HK-2 (cell line): Measurements from ENCODE around the gene KLHL29.

Source experiments
- DNase-seq: peaks from one replicate; pipeline ENCODE4 v3.0.0-alpha.2; 2018; ENCODE audit not compliant: unreplicated experiment

KLHL29 gene

DNA sequence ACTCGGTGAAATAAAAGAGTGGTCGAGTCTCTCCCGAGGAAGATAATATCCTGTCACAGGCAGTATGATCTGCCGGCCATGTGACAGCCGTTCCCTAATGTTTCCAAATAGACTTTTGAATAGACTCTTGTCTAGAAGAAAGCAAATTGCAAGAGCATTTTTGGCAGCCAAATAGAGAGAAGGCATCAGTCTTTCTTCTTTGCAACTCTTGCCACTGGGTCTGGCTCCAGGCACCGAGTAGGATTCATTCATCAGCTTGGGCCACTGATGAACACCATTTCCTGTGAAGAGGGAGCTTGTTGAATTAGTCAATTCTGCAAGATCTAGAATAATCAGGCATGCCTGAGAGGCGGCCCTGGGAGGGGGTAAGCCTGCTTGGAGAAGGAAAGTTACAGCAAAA, 165.6 kb downstream of the KLHL29 start:
- DNase-seq, result no peak

DNA sequence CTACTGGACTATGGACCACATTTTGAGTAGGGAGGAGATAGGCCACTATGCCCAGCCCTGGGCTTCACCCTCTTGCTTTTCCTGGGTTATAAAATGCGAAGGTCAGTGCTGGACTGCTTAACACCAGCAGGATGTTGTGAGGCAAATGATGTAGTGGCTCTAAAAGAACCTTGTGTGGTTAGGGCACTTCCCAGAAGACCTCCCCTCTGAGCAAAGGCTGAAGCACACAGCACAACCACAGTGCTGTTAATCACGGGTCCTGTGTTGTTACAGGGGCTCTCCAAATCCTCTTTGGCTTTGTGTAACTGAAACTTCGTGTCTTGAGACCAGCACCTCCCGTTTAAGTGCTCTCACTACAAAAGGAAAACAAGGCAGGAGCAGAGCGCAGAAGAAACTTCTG, 166.9 kb downstream of the KLHL29 start:
- DNase-seq, result no peak

DNA sequence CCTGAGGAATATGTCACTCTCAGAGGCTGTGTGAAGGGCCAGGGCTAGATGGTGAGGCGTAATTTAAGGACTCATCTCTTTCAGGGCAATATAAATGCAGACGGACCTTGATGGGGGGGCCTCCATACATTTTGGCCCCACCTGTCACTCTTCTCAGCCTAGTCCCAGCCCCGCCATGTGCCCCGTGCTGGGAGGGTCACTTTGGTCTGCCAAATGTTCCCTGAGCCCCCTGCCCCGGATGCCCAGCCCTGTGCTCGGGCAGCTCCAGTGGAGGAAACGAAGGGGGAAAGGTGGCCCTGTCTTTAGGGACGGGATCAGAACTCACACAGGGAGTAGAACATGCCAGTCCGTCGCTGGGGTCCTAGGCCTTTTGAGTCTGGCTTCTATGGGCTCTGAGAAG, 168.6 kb downstream of the KLHL29 start:
- DNase-seq, result no peak

DNA sequence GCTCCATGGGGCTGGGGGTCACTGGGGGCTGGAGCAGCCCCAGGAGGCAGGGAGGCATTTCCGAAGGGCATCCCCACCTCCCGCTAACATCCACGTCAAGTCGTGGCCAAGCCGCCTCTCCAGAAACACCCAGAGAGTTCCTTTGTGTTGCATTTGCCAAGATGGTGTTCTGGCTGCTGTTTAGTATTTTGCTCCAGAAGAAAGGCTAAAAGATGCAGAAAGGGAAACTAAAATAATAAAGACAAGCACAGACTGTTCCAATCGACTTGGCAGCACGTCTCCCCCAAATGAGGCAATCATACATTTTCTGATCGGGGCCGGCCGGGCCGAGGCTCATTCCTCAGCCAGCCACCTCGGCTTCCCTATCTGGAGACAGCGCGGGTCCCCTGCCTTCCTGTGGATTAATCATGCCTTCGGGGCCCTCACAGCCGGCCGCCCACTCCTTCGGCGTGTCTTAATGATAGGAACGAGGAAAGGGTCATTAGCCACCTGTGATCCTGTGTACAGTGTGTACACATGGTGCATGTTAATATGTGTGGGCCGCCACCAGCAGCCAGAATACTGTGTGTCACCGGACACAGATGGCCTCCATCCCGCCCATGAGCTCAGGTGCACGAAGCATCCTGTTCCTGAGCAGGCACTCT, 169.2 kb downstream of the KLHL29 start:
- DNase-seq, result no peak

DNA sequence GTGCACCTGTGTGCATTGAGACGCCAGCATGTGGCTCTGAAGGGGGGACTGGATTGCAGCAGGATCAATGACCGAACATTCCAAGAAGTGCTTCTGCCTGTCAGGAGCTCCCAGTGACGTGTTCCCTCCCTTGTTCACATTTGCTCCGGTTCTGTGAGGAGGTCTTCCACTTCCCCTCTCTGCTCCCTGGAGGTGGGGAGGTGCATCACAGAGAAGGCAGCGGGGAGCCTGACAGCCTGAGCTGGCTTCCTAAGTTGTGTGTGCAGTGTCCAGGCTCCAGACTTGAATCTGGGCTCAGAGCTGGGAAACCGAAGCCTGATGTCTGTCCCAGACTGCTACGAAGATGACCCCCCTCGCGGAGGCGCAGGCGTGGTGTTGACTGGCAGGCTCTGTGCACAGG, 171.0 kb downstream of the KLHL29 start:
- no peak for DNase-seq

DNA sequence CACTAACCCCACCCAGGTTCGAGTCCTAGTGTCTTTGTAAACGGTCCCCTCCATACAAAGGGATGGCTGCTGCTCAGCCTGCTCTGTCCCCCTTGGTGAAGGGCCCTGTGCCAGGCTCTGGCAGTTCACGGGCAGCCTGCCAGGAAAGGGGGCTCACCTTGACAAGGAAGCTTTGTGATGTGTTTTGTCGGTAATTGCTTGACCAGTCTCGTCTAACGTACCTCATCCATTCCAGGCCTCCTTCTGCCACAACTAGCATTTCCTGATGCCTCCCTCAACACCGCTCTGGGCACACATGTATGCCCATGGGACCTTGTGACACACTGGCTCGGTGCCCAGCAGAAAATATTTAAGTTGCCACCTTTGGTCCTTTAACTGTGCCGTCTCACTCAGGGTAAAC, 171.9 kb downstream of the KLHL29 start:
- no peak for DNase-seq

DNA sequence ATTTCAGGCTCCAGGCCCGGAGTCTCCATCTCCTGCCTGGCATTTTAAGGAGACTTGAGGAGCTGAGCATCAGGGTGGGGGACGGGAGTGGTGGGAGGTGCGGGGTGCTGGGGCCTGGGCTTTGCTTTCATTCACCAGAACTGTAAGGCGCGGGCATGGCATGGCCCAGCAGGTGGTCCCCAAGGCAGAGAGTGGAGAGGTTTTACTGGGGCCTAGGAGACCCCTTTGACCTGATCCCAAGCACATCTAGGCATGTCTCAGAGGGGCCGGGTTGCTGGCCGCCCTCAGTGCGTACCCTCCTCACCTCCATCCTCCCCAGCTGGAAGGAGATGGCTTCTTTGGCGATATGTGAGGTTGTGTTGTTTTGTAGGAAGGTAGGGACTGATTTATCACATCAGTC, 172.5 kb downstream of the KLHL29 start:
- no peak for DNase-seq

DNA sequence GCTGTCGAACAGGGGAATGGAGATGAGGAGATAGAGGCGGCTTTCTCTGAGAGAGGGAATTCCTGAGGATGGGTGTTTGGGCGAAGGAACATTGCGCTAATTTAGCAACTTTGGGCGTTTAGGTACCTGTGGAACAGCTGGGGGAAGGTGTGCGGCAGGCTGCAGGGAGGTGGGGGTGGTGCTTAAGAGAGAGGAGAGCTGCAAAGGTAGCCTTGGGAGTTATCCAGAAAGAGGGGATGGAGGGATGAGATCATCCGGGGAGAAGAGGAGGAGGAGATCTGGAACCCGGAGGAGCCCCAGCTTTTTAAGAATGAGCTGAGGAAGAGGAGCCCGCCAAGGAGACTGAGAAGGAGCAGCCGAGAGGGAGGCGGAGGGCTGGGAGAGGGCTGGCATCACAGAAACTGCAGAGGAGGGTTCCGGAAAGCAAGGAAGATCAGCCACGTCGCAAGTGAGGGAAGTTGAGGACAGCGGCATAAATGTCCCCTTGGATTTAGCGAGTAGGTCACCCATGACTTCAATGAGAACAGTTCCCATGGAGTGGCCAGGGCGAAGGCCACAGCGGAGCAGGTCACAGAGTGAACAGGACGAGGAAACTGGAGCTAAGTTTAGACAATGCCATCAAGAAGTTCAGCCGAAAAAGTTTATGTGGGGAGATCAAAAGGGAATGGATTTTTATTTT, 174.7 kb downstream of the KLHL29 start:
- DNase-seq, result no peak

DNA sequence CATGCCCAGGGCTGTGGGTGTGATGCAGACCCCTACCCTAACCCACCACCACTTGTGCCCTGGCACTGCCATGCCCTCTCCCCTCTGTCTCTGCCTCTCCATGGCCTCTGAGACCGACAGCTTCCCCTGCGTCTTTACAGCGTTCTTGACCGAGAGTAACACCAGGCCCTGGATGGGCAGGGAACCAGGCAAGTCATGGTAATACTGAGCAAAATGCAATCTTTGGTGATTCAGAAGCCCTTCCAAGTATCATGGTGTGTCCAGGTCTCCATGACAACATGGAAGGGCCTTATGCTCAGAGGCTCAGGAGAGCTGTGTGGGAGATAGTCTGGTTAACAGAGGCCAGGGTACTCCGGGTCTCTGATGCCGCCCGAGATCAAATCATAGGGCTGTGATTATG, 176.1 kb downstream of the KLHL29 start:
- no peak for DNase-seq

DNA sequence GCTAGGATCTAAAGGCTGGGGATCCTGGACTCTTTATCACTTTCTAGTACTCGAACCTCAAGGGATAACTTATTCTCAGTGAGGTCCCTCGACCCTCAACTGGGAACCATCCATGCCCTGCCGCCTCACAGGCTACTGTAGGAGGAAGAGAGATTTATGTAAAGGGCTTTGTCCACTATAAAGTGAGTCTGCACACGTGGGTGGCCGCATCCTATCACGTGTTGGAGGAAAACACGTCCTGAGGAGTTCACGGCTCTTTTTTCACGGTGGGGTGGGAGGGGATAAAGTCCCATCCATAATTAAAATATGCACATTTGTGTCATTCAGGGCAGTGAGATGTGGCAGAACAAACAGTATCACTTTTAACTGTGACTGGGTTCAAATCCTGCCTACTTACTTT, 176.6 kb downstream of the KLHL29 start:
- no peak for DNase-seq

DNA sequence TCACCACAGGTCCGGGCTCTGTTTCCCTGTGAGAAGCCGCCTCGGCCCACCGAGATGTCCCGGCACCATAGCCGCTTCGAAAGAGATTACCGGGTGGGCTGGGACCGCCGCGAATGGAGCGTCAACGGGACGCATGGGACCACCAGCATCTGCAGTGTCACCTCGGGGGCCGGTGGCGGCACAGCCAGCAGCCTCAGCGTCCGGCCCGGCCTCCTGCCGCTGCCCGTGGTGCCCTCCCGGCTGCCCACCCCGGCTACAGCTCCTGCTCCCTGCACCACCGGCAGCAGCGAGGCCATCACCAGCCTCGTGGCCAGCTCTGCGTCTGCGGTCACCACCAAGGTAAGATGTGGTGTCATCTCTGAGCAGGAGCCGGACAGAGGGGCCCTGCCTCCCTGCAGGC, 177.2 kb downstream of the KLHL29 start:
- DNase-seq, result no peak

DNA sequence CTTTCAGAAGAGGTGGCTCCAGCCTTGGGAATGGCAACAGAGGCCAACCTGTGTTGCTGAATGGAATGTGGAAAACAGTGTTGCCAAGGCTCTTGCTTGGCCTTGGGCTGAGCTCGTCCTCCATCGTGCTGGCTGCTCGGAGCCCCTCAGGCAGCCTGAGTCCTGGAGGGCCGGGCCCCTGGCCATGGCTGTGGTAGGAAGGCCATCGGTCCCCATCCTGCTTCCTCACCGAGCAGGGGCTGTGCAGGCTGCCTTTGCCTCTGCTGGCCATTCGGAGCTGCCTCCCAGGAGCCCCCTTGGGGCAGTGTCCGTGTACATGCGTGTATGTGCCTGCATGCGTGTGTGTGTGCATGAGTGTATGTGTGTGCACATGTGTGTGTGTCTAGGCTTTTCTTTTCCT, 178.2 kb downstream of the KLHL29 start:
- DNase-seq, result no peak

DNA sequence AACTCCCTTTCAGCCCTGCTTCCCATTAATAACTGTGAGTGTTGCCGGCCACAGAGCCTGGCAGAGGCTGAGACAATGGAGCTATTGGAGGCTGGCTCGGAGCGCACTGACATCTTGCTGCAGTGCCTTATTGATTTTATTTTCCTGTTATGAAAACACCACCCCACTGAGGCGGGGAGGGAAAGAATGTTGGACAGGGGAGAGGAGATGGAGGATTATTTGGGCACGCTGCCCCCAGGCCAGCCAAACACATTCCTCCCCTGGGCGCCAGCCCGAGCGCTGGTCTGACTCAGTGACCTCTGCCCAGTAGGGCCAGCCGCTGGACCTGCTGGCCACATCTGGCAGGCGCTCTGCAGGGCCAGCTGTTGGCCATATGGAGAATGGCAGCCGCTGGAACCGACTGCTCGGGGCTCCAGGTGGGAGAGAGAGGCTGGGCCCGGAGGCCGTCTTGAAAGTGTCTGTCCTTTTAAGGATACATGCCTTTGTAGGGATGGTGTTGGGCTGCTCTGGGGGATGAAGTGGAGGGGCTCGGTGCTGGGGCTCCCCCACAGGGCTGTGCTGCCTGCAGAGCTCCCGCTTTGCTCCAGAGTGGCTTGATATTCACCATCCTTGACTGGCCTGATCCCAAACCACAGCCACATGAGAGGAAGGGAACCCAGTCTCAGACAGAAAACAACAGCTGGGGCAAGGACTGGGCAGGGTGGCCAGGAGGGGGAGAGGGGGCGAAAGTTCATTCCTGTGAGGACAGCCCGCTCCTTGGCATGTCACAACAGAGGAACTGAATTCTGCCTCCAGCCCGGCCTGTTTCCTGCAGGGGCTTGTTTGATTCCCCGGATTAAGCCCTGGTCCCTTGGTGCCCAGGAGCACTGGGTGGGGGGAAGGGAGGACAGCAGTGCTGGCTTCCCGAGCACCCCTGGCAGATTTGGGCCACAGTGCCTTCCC, 179.0 kb downstream of the KLHL29 start:
- no peak for DNase-seq

DNA sequence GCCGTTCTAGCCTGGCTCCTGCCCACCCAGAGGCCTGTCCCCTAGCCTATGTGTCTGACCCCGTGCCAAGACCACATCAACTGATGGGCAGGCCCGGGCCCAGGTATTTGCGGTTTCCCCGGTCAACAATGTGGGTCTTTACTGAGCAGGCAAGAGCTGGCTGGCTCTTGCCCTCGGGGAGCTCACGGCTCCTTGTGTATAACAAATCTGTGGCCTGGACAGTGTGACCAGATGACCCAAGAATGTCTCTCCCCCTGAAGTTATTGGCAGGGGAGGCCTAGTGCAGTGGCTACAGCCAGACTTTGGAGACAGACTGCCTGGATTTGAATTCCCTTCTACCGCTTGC, 179.6 kb downstream of the KLHL29 start:
- no peak for DNase-seq

DNA sequence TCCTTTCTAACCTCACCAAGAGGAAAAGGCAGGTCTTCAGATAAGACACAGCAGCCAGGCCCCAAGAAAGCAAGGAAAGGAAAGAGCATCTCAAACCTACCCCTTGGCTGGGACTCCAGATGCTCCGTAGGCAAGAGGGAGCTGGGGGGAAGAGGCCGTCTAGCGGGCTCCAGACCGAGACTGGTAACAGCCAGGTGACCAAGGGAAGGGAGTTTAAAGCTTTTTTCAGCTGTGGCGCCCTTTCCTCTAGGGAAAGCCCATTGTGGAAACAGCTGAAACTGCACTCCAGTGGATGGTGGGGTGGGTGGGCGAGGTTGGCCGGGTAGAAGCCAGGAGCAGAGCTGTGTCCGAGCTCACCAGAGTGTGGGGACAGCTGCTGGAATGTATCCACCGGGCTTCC, 180.4 kb downstream of the KLHL29 start:
- no peak for DNase-seq

DNA sequence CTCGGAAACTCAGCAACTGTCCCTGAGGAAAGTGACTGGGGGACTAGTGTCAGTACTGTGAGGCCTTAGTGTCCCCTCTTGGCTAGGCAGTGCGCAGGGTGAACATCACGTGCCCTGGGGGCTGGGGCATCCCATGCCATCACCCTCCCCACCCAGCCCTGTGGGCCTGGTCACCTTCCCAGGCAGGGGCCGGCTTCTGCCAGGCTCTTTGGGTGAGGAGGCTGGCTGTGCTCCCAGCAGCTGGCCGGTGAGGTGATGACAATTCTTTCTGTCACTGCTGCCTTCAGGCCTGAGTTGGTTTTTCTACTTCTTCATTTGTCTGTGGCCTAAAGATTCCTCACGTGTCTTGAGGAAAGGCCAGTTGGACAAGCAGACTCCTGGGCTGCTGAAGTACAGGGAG, 180.8 kb downstream of the KLHL29 start:
- DNase-seq, result no peak

DNA sequence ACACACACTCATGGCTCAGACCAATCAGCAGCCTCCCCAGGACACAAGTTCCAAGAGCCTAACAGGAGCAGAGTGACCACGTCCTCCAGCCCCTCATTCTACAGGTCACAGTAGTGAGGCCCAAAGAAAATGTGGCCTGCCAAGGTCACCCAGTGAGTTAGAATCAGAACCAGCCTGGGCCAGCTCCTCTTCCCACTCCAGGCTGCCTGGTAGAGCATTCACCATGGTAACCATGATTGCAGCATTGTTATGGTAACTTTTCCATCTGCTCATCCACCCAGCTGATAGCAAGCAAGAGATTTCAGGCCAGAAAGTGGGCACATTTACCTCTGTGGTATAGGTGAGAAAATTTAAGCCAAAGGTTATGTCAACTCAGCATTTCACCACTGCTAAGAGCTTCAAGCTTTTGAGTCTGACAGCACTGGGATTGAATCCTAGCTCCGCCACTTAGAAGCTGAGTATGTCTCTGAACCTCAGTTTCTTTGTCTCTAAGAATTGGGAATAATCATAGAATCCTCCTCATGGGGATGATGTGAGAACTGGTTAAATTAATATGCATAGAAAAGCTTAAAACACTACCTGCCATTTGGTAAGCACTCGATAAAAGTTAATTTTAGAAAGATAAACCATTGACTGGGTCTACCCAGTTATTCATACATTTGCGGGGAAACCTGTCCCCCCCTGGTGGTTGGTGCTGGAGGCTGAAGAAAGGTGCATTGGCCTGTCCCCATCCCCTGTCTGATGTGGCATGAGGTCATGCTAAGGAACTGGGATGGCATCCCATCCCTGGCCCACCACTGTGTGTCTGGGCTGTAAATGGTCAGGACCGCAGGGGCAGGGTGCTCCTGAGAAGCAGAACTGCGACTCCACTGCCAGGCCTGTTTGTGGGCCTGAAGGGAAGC, 181.5 kb downstream of the KLHL29 start:
- peak; percentile 20 for DNase-seq

DNA sequence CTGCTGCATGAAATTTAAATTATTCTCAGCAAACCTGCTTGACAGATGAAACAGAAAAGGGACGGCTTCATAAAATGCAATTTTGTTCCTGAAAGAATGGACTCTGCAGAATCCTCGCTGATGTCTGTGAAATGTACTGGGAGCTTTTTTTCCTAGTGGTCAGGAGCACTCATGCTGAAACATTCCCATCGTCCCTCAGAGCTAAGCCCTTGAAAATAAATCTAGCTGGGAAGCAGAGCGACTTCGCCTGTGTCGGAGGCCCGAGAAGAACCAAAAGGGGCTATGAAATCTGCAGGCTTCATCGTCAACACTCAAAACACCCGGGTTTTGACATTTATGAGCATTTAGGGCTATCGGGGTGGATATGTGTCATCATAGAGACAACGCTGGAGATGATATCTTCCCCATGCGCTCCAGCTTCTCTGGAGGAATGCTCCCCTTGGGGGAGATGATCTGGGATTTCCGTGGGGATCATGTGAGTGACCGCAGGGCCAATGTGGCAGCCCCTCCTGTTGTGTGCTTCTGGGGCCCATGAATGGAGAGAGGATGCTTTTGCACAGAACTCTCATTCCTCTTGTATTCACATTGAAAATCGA, 182.3 kb downstream of the KLHL29 start:
- DNase-seq, result no peak

DNA sequence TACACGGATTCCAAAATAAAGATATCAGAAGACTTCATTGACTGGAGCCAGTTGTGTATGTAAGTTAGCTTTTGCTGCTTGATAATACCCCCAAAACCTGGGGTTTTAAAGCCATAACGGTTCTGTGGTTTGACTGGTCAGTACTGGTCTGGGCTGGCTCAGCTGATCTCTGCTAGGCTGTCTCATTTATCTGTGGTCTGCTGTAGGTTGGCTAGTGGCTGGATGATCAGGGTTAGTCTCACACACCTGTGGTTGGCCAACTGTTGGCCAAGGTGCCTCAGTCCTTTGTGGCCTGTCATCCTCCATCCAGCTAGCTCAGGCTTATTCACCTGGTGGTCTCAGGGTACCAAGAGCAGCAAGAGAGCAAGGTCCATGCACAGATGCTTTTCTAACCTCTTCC, 183.2 kb downstream of the KLHL29 start:
- no peak for DNase-seq

DNA sequence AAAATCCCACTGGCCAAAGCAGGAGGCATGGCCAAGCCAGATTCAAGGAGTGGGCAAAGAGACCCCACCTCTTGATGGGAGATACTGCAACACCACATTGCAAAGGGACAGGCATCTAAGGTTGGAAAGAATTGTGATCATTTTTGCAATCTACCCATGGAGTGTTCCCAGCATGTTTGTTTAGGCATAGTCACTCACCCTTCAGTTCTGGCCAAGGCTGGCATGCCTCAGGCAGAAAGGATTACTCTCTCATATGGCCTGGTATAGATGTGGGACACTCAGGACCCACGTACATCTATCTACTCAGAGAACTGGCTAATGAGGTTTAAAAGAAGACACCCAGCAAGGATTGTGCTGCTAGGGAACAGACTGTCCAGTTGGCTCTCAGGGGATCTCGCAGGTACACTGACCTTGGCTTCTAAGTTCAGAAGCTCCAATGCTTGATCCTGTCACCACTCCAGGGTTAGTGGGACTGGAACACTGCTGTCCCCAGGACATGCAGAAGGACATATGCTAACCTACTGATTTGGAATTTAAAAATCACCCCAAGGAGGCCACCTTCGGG, 183.7 kb downstream of the KLHL29 start:
- DNase-seq, result no peak

DNA sequence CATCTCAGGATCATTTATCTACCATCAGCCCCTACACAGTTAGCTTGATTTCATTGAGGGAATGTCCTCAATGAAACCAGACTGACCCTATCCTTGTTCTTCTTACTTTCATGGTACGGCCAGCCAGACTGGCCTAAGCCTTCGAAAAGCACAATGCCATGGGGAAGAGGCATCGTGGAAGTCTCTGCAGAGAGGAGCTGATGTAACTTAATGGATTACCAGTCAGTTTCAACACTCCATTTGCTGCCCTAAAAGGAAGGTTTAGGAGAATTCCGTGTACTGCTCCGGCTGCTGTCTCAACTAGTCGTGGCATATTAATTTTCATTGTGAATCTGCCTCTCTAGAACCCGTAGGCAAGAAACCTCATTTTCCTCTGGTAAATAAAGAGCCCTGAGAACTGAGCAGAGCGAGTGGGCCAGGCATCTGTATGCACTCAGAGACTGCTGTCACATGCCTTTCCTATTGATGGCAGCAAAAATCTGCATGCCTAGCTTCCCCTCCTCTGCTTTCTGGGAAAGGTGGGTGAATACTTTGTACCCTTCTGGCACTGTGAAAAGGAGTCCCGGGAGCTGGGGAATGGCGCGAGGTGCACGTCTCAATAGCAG, 184.9 kb downstream of the KLHL29 start:
- no peak for DNase-seq
